PC-9 (cell line): Measurements from ENCODE around the gene SF3B2. TPM values are rescaled to one million over a fixed set of nuclear protein-coding genes. Genes with fewer than 3 reads are reported as not detected.

Experiments used
- BruUV-seq: library from RNA; stranded (reverse); fragments of 400-500 nt; replicated peaks from 2 replicates; lab custom pipeline; 2021; lab: Mats Ljungman, UMichigan
- CTCF ChIA-PET: fragments of 300-600 bp; sonication (Branson Sonifier 250); formaldehyde crosslinking; loops from one replicate; lab custom pipeline; 2022; ENCODE audit warnings: antibody characterized with exemption; lab: Charles Lee
- POLR2A ChIA-PET: fragments of 300-600 bp; sonication (Branson Sonifier 250); formaldehyde crosslinking; loops from one replicate; lab custom pipeline; 2022; ENCODE audit warnings: antibody characterized with exemption; ENCODE audit not compliant: unreplicated experiment; lab: Charles Lee
- DNase-seq, 2 experiments: peaks; one replicate each; pipeline versions ENCODE4 v3.0.0 to v3.0.0-alpha.2; 2015 to 2022; ENCODE audit warnings: mixed read lengths in 1 of 2
- H2AFZ ChIP-seq: fragments of 200-600 bp; sonication (generic); 2 replicates; pipeline ENCODE4 v1.8.1; 2017; ENCODE audit warnings: antibody characterized with exemption
- H3F3A ChIP-seq: fragments of 200-600 bp; sonication (generic); 2 replicates; pipeline ENCODE4 v1.8.1; 2017; ENCODE audit warnings: antibody characterized with exemption, mild to moderate bottlenecking, low read depth; ENCODE audit not compliant: insufficient read depth
- H3K27ac ChIP-seq: fragments of 200-600 bp; sonication (generic); 2 replicates; pipeline ENCODE4 v1.6.1; 2016; ENCODE audit warnings: mixed run types
- H3K27me3 ChIP-seq: fragments of 200-600 bp; sonication (generic); 2 replicates; pipeline ENCODE4 v1.6.1; 2016; ENCODE audit warnings: low read depth, mixed run types; ENCODE audit not compliant: insufficient read depth
- H3K36me3 ChIP-seq: fragments of 200-600 bp; sonication (generic); 2 replicates; pipeline ENCODE4 v1.6.1; 2016; ENCODE audit warnings: low read depth, mixed run types
- H3K4me1 ChIP-seq: fragments of 200-600 bp; sonication (generic); replicated peaks from 2 replicates; pipeline ENCODE4 v1.6.1; 2016; ENCODE audit warnings: mixed run types; ENCODE audit not compliant: insufficient read depth
- H3K4me2 ChIP-seq: fragments of 200-600 bp; sonication (generic); 2 replicates; pipeline ENCODE4 v1.6.1; 2017; ENCODE audit warnings: mixed run types
- H3K4me3 ChIP-seq: fragments of 200-600 bp; sonication (generic); 2 replicates; pipeline ENCODE4 v1.6.1; 2016; ENCODE audit warnings: mixed run types
- H3K79me2 ChIP-seq: fragments of 200-600 bp; sonication (generic); 2 replicates; pipeline ENCODE4 v1.6.1; 2017; ENCODE audit warnings: low read depth, mixed run types
- H3K9me2 ChIP-seq: fragments of 200-600 bp; sonication (generic); 2 replicates; pipeline ENCODE4 v1.8.1; 2017; ENCODE audit warnings: mild to moderate bottlenecking; ENCODE audit not compliant: insufficient read depth
- H3K9me3 ChIP-seq: fragments of 200-600 bp; sonication (generic); 2 replicates; pipeline ENCODE4 v1.8.1; 2016; ENCODE audit warnings: low read depth; ENCODE audit not compliant: insufficient read depth
- H4K20me1 ChIP-seq: fragments of 200-600 bp; sonication (generic); 2 replicates; pipeline ENCODE4 v1.8.1; 2017; ENCODE audit not compliant: insufficient read depth
- CTCF ChIP-seq: fragments of 200-600 bp; sonication (generic); conservative IDR thresholded peaks from 2 replicates; pipeline ENCODE4 v1.6.1; 2017; ENCODE audit warnings: mixed run types, antibody characterized with exemption, mild to moderate bottlenecking, moderate library complexity
- EZH2 ChIP-seq: fragments of 200-600 bp; sonication (generic); IDR thresholded peaks from 2 replicates; pipeline ENCODE4 v1.8.0; 2017; ENCODE audit warnings: antibody characterized with exemption, low read depth
- intact Hi-C: fragments of 100-400 bp; cut with micrococcal nuclease; formaldehyde crosslinking; loops from one replicate; pipeline ENCODE4 v1.10.0; 2022; ENCODE audit not compliant: unreplicated experiment
- total RNA-seq: library from RNA; stranded (reverse); gene quantifications from 2 replicates; pipeline ENCODE4 v1.2.3, GENCODE V29; 2021

The SF3B2 gene
- total RNA-seq, 1 experiment from 2014 or later = 224 TPM

GRCh38 chr11:66100272-66101065, 48.3 kb downstream of the SF3B2 start:
- Histone ChIP-seq H3F3A (peaks cover 4% of the 10 kb centered on the region), H3K36me3 (no peaks in the 10 kb centered on the region), H2AFZ (no peak overlapping the region), H3K79me2 (peaks cover 4% of the 10 kb centered on the region; the same call in 1 of the 2 replicates), H3K27ac (no peak overlapping the region), H3K4me3 (no peak overlapping the region), H3K4me1 (no peaks in the 10 kb centered on the region), H3K27me3 (no peaks in the 10 kb centered on the region), H3K9me3 (no peaks in the 10 kb centered on the region), H3K4me2 (no peak overlapping the region), H4K20me1 (no peaks in the 10 kb centered on the region), H3K9me2 (no peaks in the 10 kb centered on the region)
- CTCF ChIA-PET = no interaction called here
- no TSS peak for BruUV-seq
- POLR2A ChIA-PET = interaction anchor here (0.6 kb wide), 1 partner anchor 780 kb away, joined by 6 read pairs; no protein-coding TSS in a partner anchor
- TF ChIP-seq EZH2 (no peak), CTCF (no peak)
- intact Hi-C loops = no loop called here
- no peak for DNase-seq

- intact Hi-C loops = no loop called here
- Histone ChIP-seq H2AFZ (no peak overlapping the region), H3K4me1 (no peaks in the 10 kb centered on the region), H4K20me1 (no peaks in the 10 kb centered on the region), H3F3A (peaks cover 4% of the 10 kb centered on the region; the same call in 1 of the 2 replicates), H3K27me3 (no peaks in the 10 kb centered on the region), H3K9me2 (no peaks in the 10 kb centered on the region), H3K4me3 (no peak overlapping the region), H3K27ac (no peak overlapping the region), H3K36me3 (no peaks in the 10 kb centered on the region), H3K79me2 (peaks cover 4% of the 10 kb centered on the region; the same call in 1 of the 2 replicates), H3K4me2 (no peak overlapping the region), H3K9me3 (no peaks in the 10 kb centered on the region)
- no peak for DNase-seq
- no peak for TF ChIP-seq CTCF
- no peak for TF ChIP-seq EZH2
- ChIA-PET CTCF (no interaction called here), POLR2A (interaction anchor here (0.6 kb wide), 1 partner anchor 779 kb away, joined by 6 read pairs; no protein-coding TSS in a partner anchor)
- no TSS peak for BruUV-seq
These were observed 48.9 kb downstream of the SF3B2 start for GRCh38 chr11:66101066-66101464.

- no peak for DNase-seq
- ChIA-PET CTCF (no interaction called here), POLR2A (no interaction called here)
- Histone ChIP-seq H3K36me3 (no peaks in the 10 kb centered on the region), H3K27me3 (no peaks in the 10 kb centered on the region), H3K4me1 (peaks cover 9% of the 10 kb centered on the region; the same call in 1 of the 2 replicates), H3K4me3 (no peak overlapping the region), H3K79me2 (peaks cover 7% of the 10 kb centered on the region; the same call in 1 of the 2 replicates), H3K27ac (no peak overlapping the region), H3K9me2 (no peaks in the 10 kb centered on the region), H3F3A (no peaks in the 10 kb centered on the region), H3K4me2 (no peak overlapping the region), H4K20me1 (no peaks in the 10 kb centered on the region), H2AFZ (no peak overlapping the region), H3K9me3 (no peaks in the 10 kb centered on the region)
- no peak for TF ChIP-seq CTCF
- TF ChIP-seq EZH2 = no peak
- intact Hi-C loops = no loop called here
- BruUV-seq = no TSS peak
These were observed 52.0 kb downstream of the SF3B2 start for GRCh38 chr11:66104057-66104638.
